ENCODE data around the gene MYL4.
"Not testable (repeated sequence)": the region's sequence is repeated elsewhere in the genome, so short reads cannot be mapped to it uniquely, and the experiment has no call there.

MYL4 gene

GRCh38 chr17:47223460-47223859, 14.3 kb downstream of the MYL4 start:
- Histone ChIP-seq H3K79me1 (ENCODE audit: low read depth, low read length) (no peaks in the 10 kb centered on the region), H2AFZ (ENCODE audit: low read length) (no peak overlapping the region), H3K27me3 (ENCODE audit: control insufficient read depth in 3 of 3, insufficient read depth in 3 of 3, low read depth in 1 of 3, low read length in 3 of 3) (peaks cover 0 to 3% (median 0%) of the 10 kb centered on the region in 3 experiments), H3K4me2 (ENCODE audit: insufficient read depth, low read length, poor library complexity, severe bottlenecking) (no peak overlapping the region), H2BK5ac (ENCODE audit: low read length) (no peak overlapping the region), H3K18ac (ENCODE audit: low read length) (no peak overlapping the region), H2BK12ac (ENCODE audit: low read length) (no peak overlapping the region), H3K27ac (replicated peaks; ENCODE audit: low read length) (no peak overlapping the region), H3K9me3 (replicated peaks in 1 of 2; ENCODE audit: control insufficient read depth in 2 of 2, insufficient read depth in 1 of 2, low read depth in 1 of 2, low read length in 2 of 2) (peaks cover 4 to 10% of the 10 kb centered on the region in 2 donors), H3K9ac (ENCODE audit: low read depth, low read length, poor library complexity) (no peak overlapping the region), H2AK5ac (ENCODE audit: low read depth, low read length) (no peak overlapping the region), H2BK15ac (ENCODE audit: low read length) (no peak overlapping the region), H4K8ac (ENCODE audit: low read depth, low read length) (no peak overlapping the region), H3K4ac (ENCODE audit: low read length) (no peak overlapping the region), H3K4me1 (ENCODE audit: control insufficient read depth in 2 of 2, insufficient read depth in 1 of 2, low read depth in 1 of 2, low read length in 2 of 2) (peaks cover 3 to 12% of the 10 kb centered on the region in 2 donors), H3K14ac (ENCODE audit: low read length) (no peak overlapping the region), H3K36me3 (replicated peaks in 1 of 2; ENCODE audit: control insufficient read depth in 2 of 2, insufficient read depth in 2 of 2, low read length in 2 of 2) (no peaks in the 10 kb centered on the region), H3K23ac (ENCODE audit: low read depth, low read length, poor library complexity) (no peak overlapping the region), H3K4me3 (ENCODE audit: low read length in 2 of 2) (no peak overlapping the region), H4K91ac (ENCODE audit: low read depth, low read length, poor library complexity) (no peak overlapping the region), H2BK120ac (ENCODE audit: low read depth, low read length) (no peak overlapping the region)
- no peak for DNase-seq (ENCODE audit: low spot score)
- 100% methylated on average over 2 of the region's 5 CpGs; no CpG with 5 or more reads in 1 of the 2 donors for WGBS, 2 donors (ENCODE audit: extremely low coverage in 2 of 2, insufficient read length in 2 of 2, insufficient replicate concordance in 1 of 2)

DNA sequence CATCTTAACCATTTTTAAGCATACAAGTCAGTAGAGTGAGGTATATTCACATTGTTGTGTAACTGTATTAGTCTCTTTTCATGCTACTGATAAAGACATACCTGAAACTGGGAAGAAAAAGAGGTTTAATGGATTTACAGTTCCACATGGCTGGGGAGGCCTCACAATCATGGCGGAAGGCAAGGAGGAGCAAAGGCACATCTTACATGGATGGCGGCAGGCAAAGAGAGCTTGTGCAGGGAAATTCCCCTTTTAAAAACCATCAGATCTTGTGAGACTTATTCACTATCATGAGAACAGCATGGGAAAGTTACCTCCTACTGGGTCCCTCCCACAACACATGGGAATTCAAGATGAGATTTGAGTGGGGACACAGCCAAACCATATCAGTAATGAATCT, 14.9 kb downstream of the MYL4 start:
- not testable (repeated sequence) for H3K4me2 ChIP-seq (ENCODE audit: insufficient read depth, low read length, poor library complexity, severe bottlenecking); H2AFZ ChIP-seq (ENCODE audit: low read length); H2BK120ac ChIP-seq (ENCODE audit: low read depth, low read length); H3K27me3 ChIP-seq (ENCODE audit: control insufficient read depth in 3 of 3, insufficient read depth in 3 of 3, low read depth in 1 of 3, low read length in 3 of 3); H4K91ac ChIP-seq (ENCODE audit: low read depth, low read length, poor library complexity); H3K79me1 ChIP-seq (ENCODE audit: low read depth, low read length); H3K23ac ChIP-seq (ENCODE audit: low read depth, low read length, poor library complexity); H2BK5ac ChIP-seq (ENCODE audit: low read length); H3K18ac ChIP-seq (ENCODE audit: low read length); H2BK15ac ChIP-seq (ENCODE audit: low read length); H3K36me3 ChIP-seq (replicated peaks in 1 of 2; ENCODE audit: control insufficient read depth in 2 of 2, insufficient read depth in 2 of 2, low read length in 2 of 2); H2BK12ac ChIP-seq (ENCODE audit: low read length); H3K9ac ChIP-seq (ENCODE audit: low read depth, low read length, poor library complexity); H4K8ac ChIP-seq (ENCODE audit: low read depth, low read length); H2AK5ac ChIP-seq (ENCODE audit: low read depth, low read length); H3K14ac ChIP-seq (ENCODE audit: low read length); H3K4ac ChIP-seq (ENCODE audit: low read length); H3K4me3 ChIP-seq (ENCODE audit: low read length in 2 of 2); DNase-seq (ENCODE audit: low spot score); H3K27ac ChIP-seq (replicated peaks; ENCODE audit: low read length)
- H3K4me1 ChIP-seq (ENCODE audit: control insufficient read depth in 2 of 2, insufficient read depth in 1 of 2, low read depth in 1 of 2, low read length in 2 of 2): peaks cover 3 to 12% of the 10 kb centered on the region in 2 donors
- H3K9me3 ChIP-seq (replicated peaks in 1 of 2; ENCODE audit: control insufficient read depth in 2 of 2, insufficient read depth in 1 of 2, low read depth in 1 of 2, low read length in 2 of 2): peaks cover 4 to 10% of the 10 kb centered on the region in 2 donors
- WGBS, 2 donors (ENCODE audit: extremely low coverage in 2 of 2, insufficient read length in 2 of 2, insufficient replicate concordance in 1 of 2): no CpG with 5 or more reads among the region's 2 CpGs

- Histone ChIP-seq H3K79me1 (ENCODE audit: low read depth, low read length) (no peaks in the 10 kb centered on the region), H3K36me3 (replicated peaks in 1 of 2; ENCODE audit: control insufficient read depth in 2 of 2, insufficient read depth in 2 of 2, low read length in 2 of 2) (no peaks in the 10 kb centered on the region), H3K27me3 (ENCODE audit: control insufficient read depth in 3 of 3, insufficient read depth in 3 of 3, low read depth in 1 of 3, low read length in 3 of 3) (no peaks in the 10 kb centered on the region), H2AFZ (ENCODE audit: low read length) (no peak overlapping the region), H3K23ac (ENCODE audit: low read depth, low read length, poor library complexity) (no peak overlapping the region), H2BK12ac (ENCODE audit: low read length) (no peak overlapping the region), H3K4me3 (ENCODE audit: low read length in 2 of 2) (no peak overlapping the region), H3K4me2 (ENCODE audit: insufficient read depth, low read length, poor library complexity, severe bottlenecking) (no peak overlapping the region), H4K8ac (ENCODE audit: low read depth, low read length) (no peak overlapping the region), H3K14ac (ENCODE audit: low read length) (no peak overlapping the region), H3K4me1 (ENCODE audit: control insufficient read depth in 2 of 2, insufficient read depth in 1 of 2, low read depth in 1 of 2, low read length in 2 of 2) (peaks cover 4 to 14% of the 10 kb centered on the region in 2 donors), H2BK5ac (ENCODE audit: low read length) (no peak overlapping the region), H3K18ac (ENCODE audit: low read length) (no peak overlapping the region), H2AK5ac (ENCODE audit: low read depth, low read length) (no peak overlapping the region), H2BK120ac (ENCODE audit: low read depth, low read length) (no peak overlapping the region), H3K4ac (ENCODE audit: low read length) (no peak overlapping the region), H3K9me3 (replicated peaks in 1 of 2; ENCODE audit: control insufficient read depth in 2 of 2, insufficient read depth in 1 of 2, low read depth in 1 of 2, low read length in 2 of 2) (peaks cover 4 to 10% of the 10 kb centered on the region in 2 donors), H2BK15ac (ENCODE audit: low read length) (no peak overlapping the region), H3K27ac (replicated peaks; ENCODE audit: low read length) (no peak overlapping the region), H4K91ac (ENCODE audit: low read depth, low read length, poor library complexity) (no peak overlapping the region), H3K9ac (ENCODE audit: low read depth, low read length, poor library complexity) (no peak overlapping the region)
- no CpG with 5 or more reads among the region's 1 CpG for WGBS, 2 donors (ENCODE audit: extremely low coverage in 2 of 2, insufficient read length in 2 of 2, insufficient replicate concordance in 1 of 2)
- DNase-seq (ENCODE audit: low spot score): no peak
Observed at GRCh38 chr17:47224966-47225365, 15.8 kb downstream of the MYL4 start.

DNA sequence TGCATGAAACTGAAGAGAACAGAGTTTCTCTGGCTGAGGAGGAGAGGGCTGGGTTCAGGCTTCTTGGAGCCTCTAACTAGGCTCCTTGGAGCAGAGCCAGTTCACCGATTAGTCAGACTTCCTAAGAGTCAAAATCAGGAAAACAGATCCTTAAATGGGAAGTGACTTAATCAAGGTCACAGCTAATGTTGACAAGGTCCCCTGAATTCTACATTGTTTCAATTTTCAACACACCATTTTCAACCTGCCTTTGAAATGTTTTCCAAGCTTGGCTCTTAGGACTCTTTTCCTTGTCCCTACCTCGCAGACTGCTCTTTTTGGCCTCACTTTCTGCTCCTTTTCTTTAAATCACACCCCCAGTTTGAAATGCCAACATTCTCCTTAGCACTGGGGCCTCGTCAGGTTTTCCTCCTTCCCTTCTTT, 16.3 kb downstream of the MYL4 start:
- H2BK12ac ChIP-seq (ENCODE audit: low read length): no peak overlapping the region
- H3K18ac ChIP-seq (ENCODE audit: low read length): no peak overlapping the region
- no peak overlapping the region for H2BK5ac ChIP-seq (ENCODE audit: low read length)
- no peak overlapping the region for H3K4ac ChIP-seq (ENCODE audit: low read length)
- no peak for DNase-seq (ENCODE audit: low spot score)
- no peak overlapping the region for H3K4me2 ChIP-seq (ENCODE audit: insufficient read depth, low read length, poor library complexity, severe bottlenecking)
- H3K4me1 ChIP-seq (ENCODE audit: control insufficient read depth in 2 of 2, insufficient read depth in 1 of 2, low read depth in 1 of 2, low read length in 2 of 2): peaks cover 5 to 14% of the 10 kb centered on the region in 2 donors
- no peak overlapping the region for H3K27ac ChIP-seq (replicated peaks; ENCODE audit: low read length)
- peaks cover 4 to 10% of the 10 kb centered on the region in 2 donors for H3K9me3 ChIP-seq (replicated peaks in 1 of 2; ENCODE audit: control insufficient read depth in 2 of 2, insufficient read depth in 1 of 2, low read depth in 1 of 2, low read length in 2 of 2)
- H2BK15ac ChIP-seq (ENCODE audit: low read length): no peak overlapping the region
- no peaks in the 10 kb centered on the region for H3K36me3 ChIP-seq (replicated peaks in 1 of 2; ENCODE audit: control insufficient read depth in 2 of 2, insufficient read depth in 2 of 2, low read length in 2 of 2)
- H3K14ac ChIP-seq (ENCODE audit: low read length): no peak overlapping the region
- no peak overlapping the region for H3K23ac ChIP-seq (ENCODE audit: low read depth, low read length, poor library complexity)
- WGBS, 2 donors (ENCODE audit: extremely low coverage in 2 of 2, insufficient read length in 2 of 2, insufficient replicate concordance in 1 of 2): no CpG with 5 or more reads among the region's 3 CpGs
- H3K4me3 ChIP-seq (ENCODE audit: low read length in 2 of 2): no peak overlapping the region
- no peak overlapping the region for H4K8ac ChIP-seq (ENCODE audit: low read depth, low read length)
- no peak overlapping the region for H4K91ac ChIP-seq (ENCODE audit: low read depth, low read length, poor library complexity)
- no peak overlapping the region for H2AK5ac ChIP-seq (ENCODE audit: low read depth, low read length)
- H2BK120ac ChIP-seq (ENCODE audit: low read depth, low read length): no peak overlapping the region
- no peak overlapping the region for H3K9ac ChIP-seq (ENCODE audit: low read depth, low read length, poor library complexity)
- H2AFZ ChIP-seq (ENCODE audit: low read length): no peak overlapping the region
- H3K79me1 ChIP-seq (ENCODE audit: low read depth, low read length): no peaks in the 10 kb centered on the region
- no peaks in the 10 kb centered on the region for H3K27me3 ChIP-seq (ENCODE audit: control insufficient read depth in 3 of 3, insufficient read depth in 3 of 3, low read depth in 1 of 3, low read length in 3 of 3)
